SKM-1 treated with dmso at 0.1 percent for 144 hours (cell line): ENCODE measurements around the gene RNU6-1.

ENCODE experiments used
- DNase-seq: peaks from one replicate; lab custom pipeline; 2025; ENCODE audit not compliant: unreplicated experiment; lab: John Stamatoyannopoulos, UW

The RNU6-1 gene

DNA sequence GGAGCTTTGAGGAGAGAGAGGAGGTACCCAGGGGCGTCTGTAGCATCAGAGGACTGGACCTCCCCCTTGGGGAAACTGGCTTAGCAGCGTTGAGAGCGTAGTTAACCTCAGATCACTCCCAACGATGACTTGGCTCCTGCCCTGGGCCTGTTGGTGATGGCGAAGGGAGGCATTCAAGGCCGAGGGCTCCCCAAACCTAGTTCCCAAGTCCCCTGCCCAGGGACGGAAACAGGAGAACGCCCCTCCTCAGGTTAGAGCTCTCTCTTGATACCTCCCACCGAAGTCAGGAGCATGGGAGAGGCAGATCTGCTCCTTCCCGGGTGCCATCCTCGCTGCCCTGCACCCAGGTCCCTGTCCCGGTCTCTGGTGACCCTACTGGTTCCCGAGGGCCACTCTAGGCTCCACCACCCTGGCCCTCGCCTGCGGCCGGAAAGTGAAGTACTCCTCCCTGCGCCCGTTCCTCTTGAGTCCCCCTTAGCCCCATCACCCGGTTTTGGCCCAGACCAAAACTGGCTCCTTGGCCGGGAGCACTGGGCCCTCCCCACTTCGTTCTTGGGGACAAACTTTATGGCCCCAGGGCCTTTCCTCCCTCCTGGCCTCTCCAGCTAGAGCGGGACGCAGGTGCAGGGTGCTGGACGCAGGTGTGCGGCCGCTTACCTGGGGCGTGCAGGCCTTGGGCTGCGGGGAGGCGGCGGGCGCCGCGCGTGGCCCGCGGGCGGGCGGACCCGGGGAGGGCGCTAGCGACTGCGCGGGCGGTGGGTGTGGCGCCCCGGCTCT lies 17.1 kb downstream of the RNU6-1 start:
- no peak for DNase-seq

DNA sequence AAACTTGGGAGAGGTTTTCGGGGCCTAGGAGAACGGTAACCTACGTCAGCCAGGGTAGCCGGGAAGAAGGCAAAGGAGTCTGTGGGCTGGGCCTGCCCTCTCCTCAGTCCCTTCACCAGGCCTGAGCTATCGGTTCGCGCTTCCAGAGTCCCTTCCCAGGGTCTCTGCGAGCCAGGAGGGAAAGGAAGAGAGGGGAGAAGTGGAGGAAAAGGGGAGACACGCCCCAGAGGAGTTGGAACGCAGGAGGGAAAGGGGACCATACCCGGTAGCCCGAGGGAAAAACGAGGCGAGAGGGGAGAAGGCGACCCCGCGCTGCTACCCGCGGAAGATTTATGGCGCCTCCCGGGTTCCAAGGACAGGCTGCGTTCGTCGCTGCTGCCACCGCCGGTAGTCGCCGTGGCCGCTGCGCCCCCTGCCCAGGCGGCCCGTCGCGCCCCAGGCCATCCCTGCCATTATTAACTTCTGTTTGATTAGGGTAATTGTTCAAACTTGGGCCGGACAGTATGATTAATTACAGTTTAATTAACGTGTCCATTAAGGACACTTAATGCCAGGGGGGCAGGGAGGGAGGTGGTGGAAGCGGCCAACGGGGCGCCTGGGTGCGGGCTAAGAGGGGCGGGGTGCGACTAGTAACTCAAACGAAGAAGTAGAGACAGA lies 17.9 kb downstream of the RNU6-1 start:
- DNase-seq, result no peak

DNA sequence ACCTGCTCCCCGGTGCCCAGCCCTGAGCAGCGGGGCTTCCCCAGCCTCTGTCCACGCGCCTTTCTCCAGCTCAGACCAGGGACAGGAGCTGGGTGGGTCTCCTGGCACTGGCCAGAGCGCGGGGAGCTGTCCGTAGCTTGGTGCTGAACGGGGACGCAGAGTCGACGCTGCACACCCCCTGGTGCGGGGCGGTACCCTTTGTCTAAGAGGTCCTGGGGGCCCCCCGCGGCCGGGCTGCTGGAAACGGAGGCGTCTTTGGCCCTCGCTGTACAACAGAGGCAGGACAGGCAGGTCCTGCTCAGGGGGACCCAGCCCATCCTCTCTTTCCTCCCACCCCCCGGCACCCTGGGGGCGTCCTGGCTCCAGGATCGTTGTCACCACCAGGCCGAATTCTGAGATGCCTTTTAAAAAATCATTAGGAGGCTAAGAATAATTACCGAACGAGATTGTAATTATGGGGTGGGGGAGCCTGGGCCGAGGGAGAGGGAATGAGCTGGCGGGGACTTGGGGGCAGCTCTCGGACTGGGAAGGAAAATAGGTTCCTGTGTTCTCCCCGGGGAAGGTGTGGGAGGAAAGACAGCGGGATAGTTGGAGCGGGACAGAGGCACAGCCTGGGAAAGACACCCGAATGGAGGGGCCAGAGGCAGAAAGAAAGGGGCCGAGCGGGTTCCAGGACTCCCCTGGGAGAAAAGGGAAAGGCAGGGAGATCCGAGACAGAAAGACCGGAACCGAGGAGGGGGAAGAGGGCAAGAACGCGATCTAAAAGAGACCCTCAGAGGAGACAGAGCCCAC lies 18.7 kb downstream of the RNU6-1 start:
- DNase-seq, result no peak

DNA sequence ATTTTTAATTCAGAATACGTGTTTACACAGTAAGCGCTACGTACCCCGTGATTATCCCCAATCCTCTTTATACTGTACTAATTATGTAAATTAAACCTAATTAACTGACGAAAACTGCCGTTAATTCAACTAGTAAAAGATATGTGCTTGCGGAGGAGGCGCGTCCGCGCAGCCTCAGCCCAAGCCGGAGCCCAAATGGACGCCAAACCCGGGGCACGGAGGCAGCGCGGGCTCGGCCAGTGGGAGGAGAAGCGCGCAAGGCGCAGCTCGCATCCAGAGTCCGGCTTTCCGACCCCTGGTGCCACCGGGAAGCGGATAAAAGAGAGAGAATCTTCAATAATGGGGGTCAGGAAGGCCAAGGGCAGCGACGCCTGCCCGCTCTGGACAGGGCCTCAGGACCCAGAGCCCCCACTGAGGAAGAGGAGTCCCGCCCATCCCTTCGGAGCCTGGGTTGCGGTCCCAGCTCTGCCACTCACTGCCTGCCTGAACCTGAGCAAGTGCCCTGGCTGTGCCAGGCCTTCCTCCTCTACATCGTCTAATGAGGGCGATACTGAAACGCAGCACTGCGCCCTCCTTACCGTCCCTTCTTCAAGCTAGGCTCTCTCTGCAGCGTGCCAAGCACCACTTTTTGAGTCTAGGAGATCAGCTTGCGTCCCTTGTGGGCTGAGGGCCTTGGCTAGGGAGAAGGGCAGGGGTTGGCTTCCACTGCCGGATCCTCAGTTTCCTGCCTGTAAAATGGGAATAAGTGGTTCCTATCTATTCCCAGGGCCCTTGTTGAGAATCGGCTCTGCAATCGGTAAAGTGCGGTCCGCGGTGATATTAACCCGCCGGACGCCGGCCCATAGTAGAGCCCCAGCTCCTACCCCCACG lies 19.5 kb downstream of the RNU6-1 start:
- DNase-seq, result no peak

DNA sequence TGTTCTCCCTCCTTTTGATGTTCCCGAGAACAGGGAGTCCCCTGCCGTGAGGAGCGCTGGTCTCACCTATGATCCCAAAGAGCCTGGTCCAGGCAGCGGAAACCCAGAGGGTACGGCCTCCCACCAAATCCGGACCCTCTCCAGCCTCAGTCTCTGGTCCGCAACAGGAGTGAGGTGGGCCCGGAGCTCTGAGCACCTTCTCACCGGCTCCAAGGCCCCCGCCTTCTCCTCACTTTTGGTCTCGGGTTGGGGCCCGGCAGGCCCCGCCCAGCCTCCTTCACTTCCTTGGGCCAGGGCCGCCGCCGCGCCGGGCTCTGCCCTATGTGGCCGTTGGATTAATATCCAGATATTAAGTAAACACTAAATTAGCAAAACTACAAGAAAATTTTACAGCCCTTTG lies 20.2 kb downstream of the RNU6-1 start:
- no peak for DNase-seq

DNA sequence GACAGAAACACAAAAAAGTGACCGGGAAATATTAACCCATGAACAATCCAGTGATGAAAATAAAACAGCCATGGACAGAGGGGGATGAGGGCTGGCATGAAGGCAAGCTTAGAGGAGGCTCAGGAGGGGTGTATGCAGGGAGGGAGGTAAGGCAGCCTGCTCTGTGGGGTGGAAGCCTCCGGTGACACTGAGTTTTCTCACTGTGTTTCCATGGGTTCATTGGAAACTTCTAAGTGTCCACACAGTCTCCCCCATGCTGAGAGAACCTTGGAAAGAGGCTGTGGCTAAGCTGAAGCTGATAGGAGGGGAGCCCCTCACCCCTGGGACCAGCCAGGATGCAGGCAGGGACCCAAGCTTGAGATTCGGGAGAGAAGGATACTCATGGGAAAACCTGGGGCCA lies 21.4 kb downstream of the RNU6-1 start:
- DNase-seq, result no peak

DNA sequence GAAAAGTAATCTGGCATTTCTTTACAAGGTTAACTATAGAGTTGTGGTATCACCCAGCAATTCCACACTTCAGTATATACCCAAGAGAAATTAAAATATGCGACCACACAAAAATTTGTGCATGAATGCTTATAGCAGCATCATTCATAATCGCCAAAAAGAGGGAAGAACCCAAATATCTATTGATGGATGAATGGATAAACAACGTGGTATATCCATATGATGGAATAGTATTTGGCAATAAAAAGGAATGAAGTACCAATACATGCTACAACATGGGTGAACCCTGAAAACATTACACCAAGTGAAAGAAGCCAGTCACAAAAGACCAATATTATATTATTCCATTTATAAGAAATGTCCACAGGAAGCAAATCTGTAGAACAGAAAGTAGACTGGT lies 23.2 kb downstream of the RNU6-1 start:
- DNase-seq, result no peak

DNA sequence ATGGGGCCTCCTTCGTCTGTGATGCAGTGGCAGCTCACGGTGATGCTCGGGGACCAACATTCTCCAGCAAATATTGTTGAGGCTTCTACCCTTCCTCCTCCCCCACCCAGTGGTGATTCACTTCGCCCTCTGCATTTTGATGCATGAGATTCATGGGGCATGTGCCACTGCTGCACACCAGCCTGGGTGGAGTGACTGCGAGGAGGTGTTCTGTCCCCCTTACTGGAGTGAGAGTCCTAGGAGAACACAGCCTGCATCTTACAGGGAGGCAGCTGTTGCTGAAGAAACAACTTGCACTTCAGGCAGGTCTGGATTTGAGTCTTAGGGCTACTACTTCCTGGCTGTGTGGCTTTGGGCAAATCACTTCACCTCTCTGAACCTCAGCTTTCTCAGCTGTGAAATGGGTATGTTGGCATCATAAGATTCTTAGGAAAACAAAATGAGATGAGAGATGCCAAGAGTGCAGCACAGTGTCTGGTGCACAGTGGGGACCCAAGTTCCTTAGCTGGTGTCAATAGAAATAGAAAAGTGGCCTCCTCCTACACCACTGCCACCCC lies 24.7 kb downstream of the RNU6-1 start:
- no peak for DNase-seq

DNA sequence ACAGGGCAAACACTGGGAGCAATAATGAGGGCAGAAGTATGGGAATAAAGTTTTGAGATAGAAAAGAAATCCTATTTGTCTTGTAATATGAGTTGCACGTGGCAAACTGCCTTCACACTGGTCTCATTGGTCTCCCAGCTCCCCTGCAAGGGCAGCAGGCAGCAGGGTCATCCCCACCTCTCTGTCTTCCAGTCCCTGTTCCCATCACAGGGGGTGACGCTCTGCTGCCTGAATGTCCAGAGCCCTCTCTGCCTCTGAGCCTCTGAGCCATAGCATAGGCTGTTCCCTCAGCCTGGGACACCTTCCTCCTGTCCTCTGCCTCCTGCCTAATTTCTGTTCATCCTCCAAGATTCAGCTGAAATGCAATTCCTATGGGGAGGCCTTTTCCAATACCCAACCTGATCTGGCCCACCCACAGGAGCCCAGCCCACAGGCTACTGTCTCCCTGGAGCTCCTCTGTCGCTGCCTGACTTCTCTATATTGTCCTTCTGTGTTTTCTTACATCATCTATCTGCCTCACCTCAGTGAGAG lies 26.7 kb downstream of the RNU6-1 start:
- DNase-seq, result no peak

DNA sequence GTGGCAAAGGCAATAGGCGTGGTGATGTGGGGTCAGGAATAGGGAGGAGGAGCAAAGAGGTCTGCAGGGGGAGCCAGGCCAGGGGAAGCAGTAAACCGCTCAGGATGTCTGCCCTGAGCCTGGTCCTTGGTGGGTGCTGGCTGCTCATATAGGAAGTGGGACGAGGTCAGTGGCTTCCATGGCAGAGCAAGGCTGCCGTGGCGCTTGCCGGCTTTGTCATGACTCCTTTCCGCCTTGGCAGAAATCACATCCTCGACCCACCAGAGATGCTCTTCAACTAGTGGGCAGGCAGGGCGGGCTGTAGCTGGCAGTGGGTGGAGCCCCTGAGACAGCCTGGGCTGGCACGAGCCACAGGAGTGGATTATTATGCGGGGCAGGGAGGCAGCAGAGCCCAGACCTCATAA lies 27.6 kb downstream of the RNU6-1 start:
- DNase-seq, result no peak

DNA sequence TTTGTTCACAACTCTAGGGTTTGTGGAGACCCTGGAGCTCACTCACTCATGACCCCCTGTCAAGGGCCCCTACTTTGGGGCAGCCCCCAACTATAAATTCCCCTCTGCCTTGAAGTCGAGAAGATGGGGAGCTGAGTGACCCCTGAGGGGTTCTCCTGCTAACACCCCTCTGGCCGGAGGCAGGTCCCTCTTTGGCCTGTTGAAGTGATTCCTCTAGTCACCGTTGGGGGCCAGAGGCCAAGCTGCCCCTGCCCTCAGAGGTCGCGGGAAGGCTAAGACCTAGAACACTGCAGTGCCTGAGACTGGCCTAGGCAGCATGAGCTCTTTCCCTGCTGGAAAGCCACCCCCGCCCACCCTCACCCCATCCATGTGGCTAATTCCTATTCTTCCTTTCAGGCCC lies 30.0 kb downstream of the RNU6-1 start:
- DNase-seq, result no peak

DNA sequence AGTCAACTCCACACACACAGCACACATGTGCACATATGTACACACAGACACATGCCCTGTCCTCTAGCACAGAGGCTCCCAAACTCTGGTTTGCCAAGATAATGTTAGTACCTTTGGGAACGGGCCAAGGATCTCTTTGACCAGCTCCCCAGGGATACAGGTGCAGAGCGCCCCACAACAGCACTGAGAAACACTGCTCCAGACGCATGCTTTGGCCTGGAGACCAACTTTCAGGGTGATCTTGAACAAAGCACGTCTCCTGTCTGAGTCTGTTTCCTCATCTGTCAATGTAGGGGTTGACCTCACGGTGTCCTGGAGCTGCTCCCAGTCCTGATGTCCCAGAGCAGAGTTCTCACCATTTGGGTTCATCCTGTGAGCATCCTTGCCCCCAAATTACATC lies 30.4 kb downstream of the RNU6-1 start:
- DNase-seq, result no peak

DNA sequence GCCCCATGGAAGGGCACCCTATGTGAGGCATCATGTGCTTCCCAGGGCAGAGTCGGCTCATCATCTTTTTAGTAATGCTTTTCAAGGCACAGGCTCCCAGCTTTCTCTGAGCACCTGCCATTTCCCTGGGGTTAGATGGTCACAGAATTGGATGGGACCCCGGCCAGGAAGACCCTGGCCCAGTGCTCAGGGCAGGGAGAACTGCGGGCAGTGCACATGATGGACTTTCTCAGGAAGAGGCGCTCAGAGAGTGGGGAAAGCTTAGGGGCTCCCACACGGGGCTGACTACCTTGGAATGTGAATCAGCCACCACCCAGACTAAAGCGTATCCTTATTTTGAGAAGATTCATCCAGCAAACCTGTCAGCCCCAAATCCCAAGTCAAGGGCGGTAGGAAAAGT lies 31.0 kb downstream of the RNU6-1 start:
- DNase-seq, result no peak

DNA sequence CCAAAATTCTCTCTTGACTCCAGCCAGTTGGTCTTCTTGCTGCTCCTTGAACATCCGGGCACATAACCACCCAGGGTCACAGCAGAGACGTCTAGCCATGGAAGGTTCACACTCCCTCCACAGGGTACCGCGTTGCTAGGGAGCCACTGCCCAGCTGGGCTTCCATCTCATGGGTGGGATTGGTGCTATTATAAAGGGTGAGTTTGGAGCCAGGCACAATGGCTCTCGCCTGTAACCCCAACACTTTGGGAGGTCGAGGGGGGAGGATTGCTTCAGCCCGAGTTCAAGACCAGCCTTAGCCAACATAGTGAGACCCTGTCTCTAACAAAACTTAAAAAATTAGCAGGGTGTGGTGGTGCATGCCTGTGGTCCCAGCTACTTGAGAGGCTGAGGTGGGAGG lies 32.0 kb downstream of the RNU6-1 start:
- no peak for DNase-seq

DNA sequence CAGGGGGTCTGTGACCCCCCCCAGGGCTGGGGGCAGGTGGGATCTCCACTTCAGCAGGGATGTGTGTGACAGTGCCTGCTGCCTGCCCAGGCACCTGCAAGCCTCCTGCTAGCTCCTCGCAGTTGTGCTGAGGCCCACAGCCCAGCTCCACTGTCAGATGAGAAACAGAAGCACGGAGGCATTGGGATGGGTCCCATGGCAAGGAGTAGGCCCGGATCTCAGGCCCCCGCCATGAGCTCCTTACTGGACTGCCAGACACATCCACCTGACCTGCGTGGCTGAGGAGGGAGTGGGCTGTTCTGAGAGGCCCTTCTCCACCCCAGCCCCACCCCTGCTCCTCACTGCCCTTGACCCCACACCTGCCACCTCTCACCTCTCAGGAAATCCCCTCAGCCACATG lies 32.7 kb downstream of the RNU6-1 start:
- DNase-seq, result no peak

DNA sequence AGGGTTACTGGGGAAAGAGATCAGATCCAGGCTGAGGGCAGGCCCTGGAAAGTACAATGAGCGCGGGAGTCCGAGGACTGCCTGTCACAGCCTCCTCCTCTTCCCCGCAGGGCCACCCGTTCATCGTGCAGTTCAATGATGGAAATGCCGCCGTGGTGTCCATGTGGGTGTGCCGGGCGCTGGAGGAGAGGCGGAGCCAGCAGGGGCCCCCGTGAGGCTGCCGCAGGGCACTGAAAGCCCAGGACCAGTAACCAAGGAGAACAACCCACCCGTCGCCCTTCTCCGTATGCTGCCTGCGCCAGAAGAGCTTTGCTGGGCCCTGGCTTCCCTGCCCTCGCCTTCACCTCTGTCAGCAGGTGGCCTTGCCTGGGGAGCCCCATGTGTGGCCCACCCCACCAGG lies 33.3 kb downstream of the RNU6-1 start:
- no peak for DNase-seq

DNA sequence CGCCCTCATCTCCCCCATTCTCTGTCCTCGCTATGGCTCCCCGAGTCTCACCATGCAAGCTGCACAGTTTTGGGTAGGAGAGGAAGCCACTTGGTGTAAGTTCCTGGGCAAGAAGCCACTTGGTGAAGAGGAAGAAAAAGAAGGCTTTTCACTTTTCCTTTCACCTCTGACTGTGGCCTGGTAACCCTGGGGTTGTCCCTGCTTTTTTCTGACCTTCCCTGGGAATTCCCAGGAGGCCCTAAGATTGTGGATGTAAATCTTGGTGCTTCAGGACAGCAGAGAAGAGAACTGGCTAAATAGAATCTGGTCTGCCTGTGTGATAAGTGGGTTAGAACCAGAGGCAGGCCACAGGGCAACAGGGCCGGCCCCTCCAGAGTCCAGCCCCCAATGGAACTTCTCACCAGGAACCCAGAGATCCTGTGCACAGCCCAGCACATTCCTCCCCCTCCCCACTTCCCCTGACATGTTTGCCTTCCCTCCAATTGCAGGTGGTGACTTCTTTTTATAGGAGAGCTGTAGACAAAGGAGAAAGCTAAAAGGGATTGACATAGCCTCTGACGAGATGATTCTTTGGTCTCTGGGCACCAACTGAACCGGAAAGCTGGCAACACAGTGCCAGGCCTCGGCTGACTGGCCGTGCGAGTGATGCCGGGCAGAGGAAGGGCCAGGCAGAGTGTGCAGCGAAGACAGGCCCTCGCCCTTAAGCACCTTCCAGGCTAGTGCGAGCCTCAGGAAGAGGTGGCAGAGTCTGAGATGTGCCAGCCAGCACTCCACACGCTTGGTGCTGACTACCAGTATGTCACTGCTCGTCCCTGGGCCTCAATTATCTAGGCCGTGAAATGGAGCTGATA lies 34.0 kb downstream of the RNU6-1 start:
- no peak for DNase-seq

DNA sequence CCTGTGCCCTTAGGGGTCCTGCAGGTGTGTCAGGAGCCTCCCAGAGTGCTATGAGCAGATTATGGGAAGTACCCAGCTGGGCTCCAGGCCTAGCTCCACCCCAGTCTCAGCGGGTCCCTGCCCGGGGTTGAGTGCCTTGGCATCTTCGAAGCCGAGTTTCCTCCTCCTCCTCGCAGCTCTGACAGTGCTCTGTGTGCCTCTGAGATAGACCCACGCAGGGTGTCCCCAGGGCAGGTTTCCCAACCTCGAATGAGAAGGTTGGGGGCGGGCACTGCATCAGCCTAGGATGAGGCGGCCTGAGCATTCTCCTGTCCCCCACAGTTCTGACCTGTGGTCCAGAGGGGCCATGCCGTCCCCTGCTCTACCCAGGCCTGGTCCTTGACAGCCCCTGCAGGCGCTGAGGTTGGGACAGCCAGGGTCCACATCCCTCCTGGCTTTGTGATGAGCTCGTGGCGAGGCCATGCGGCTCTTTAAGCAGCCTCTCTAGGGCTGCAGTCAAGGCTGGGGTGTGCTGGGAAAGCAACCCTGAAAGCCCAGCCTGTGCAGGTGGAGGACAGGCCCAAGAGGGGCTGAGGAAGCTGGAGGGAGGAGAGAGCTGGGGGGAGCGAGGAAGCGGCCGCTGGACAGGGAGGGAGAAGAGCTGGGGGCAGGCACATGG lies 34.7 kb downstream of the RNU6-1 start:
- no peak for DNase-seq
